Activated naive CD4-positive, alpha-beta T cell (primary cell): ENCODE data around the gene MTFMT.
"Not testable (repeated sequence)": the region's sequence is repeated elsewhere in the genome, so short reads cannot be mapped to it uniquely, and the experiment has no call there.

ENCODE experiments used
- DNase-seq, 4 experiments: peaks; one replicate each; lab custom pipeline; 2025; lab: John Stamatoyannopoulos, UW

Gene MTFMT

GRCh38 chr15:65028921-65029735, at the start of gene MTFMT:
Gene MTFMT, minus strand, starts transcription at chr15:65029639. Its CDS starts 26 bp downstream, at chr15:65029613.
- DNase-seq, result peak; percentile 67 to 93 (median 85)

GRCh38 chr15:65077981-65078352, 48.5 kb upstream of the MTFMT start:
- peak in 3 of 4 experiments; percentile 8 to 36 (median 21) for DNase-seq

- DNase-seq, result no peak
Observed at GRCh38 chr15:65077291-65077980, 48.0 kb upstream of the MTFMT start.

- no peak for DNase-seq
Observed at GRCh38 chr15:65076486-65077290, 47.2 kb upstream of the MTFMT start, which contains the start of gene KBTBD13. Gene KBTBD13, plus strand, starts transcription at chr15:65076746. Its CDS starts 70 bp downstream, at chr15:65076816.

GRCh38 chr15:65075607-65076395, 46.4 kb upstream of the MTFMT start:
- not testable (repeated sequence) for DNase-seq

- not testable (repeated sequence) for DNase-seq
Observed at GRCh38 chr15:65074946-65075345, 45.5 kb upstream of the MTFMT start.

- DNase-seq, result no peak
Observed at GRCh38 chr15:65072617-65073016, 43.2 kb upstream of the MTFMT start.

- DNase-seq, result no peak
Observed at GRCh38 chr15:65072027-65072426, 42.6 kb upstream of the MTFMT start.

- DNase-seq, result no peak
Observed at GRCh38 chr15:65071381-65071811, 42.0 kb upstream of the MTFMT start.

- DNase-seq, result no peak
Observed at GRCh38 chr15:65069779-65070546, 40.5 kb upstream of the MTFMT start.

GRCh38 chr15:65069179-65069578, 39.7 kb upstream of the MTFMT start:
- no peak for DNase-seq

- DNase-seq, result no peak
Observed at GRCh38 chr15:65068403-65068788, 39.0 kb upstream of the MTFMT start.

GRCh38 chr15:65067645-65068402, 38.4 kb upstream of the MTFMT start, which contains the start of gene RASL12:
Gene RASL12, minus strand, starts transcription at chr15:65067991. Its CDS starts 156 bp downstream, at chr15:65067835.
- DNase-seq, result no peak

GRCh38 chr15:65067317-65067644, 37.8 kb upstream of the MTFMT start:
- DNase-seq, result no peak

- no peak for DNase-seq
Observed at GRCh38 chr15:65066635-65067316, 37.3 kb upstream of the MTFMT start.

GRCh38 chr15:65066001-65066634, 36.7 kb upstream of the MTFMT start:
- no peak for DNase-seq

- DNase-seq, result no peak
Observed at GRCh38 chr15:65062726-65063125, 33.3 kb upstream of the MTFMT start.

GRCh38 chr15:65062061-65062460, 32.6 kb upstream of the MTFMT start:
- DNase-seq, result no peak
